Natural killer cell treated with Interleukin-12 subunit alpha and Interleukin-12 subunit beta and Interleukin-15 and Interleukin-18, amount 100 ng/mL, for 72 hours (primary cell): Measurements from ENCODE around the gene MRTFB. TPM values are rescaled to one million over a fixed set of nuclear protein-coding genes. Genes with fewer than 3 reads are reported as not detected.

Experiments used
- ATAC-seq, 2 donors: fragments of 150-1000 bp; cut with Tn5 transposase in 1 of 2; sonication (Bioruptor Pico), chemical (Tn5 transposase) in 1 of 2; 2 replicates each; pipeline ENCODE4 v1.10.0; 2021
- DNase-seq: peaks from one replicate; pipeline ENCODE4 v3.0.0; 2022; ENCODE audit warnings: low spot score
- H3K27ac Mint-ChIP-seq, 2 donors: 1 replicate in 1 of 2; 2 replicates in 1 of 2; pipeline ENCODE4 v1.8.0; 2022; ENCODE audit warnings: mixed read lengths in 2 of 2, mild to moderate bottlenecking in 1 of 2, moderate library complexity in 1 of 2
- H3K27me3 Mint-ChIP-seq, 2 donors: 1 replicate in 1 of 2; 2 replicates in 1 of 2; pipeline ENCODE4 v1.8.0; 2022; ENCODE audit warnings: mixed read lengths in 2 of 2
- H3K36me3 Mint-ChIP-seq: one replicate; pipeline ENCODE4 v1.8.0; 2022; ENCODE audit warnings: mixed read lengths
- H3K4me1 Mint-ChIP-seq, 2 donors: 1 replicate in 1 of 2; 2 replicates in 1 of 2; pipeline ENCODE4 v1.8.0; 2022; ENCODE audit warnings: low read depth in 2 of 2, mixed read lengths in 2 of 2, mild to moderate bottlenecking in 1 of 2
- H3K4me3 Mint-ChIP-seq: one replicate; pipeline ENCODE4 v1.8.0; 2022; ENCODE audit warnings: mixed read lengths
- H3K9me3 Mint-ChIP-seq: 2 replicates; pipeline ENCODE4 v1.8.0; 2022; ENCODE audit warnings: mixed read lengths
- total RNA-seq, 2 donors: library from RNA; stranded (reverse); gene quantifications; one replicate each; pipeline ENCODE4 v1.2.3, GENCODE V29; 2022

MRTFB gene
- total RNA-seq, 2 donors from 2014 or later, result 10.0 to 20.4 TPM

- H3K4me1 Mint-ChIP-seq, result peaks cover 13 to 19% of the 10 kb centered on the region in 2 donors
- no peaks in the 10 kb centered on the region for H3K36me3 Mint-ChIP-seq
- no peaks in the 10 kb centered on the region for H3K27me3 Mint-ChIP-seq
- H3K4me3 Mint-ChIP-seq, result no peak overlapping the region
- DNase-seq, result no peak
- no peaks in the 10 kb centered on the region for H3K9me3 Mint-ChIP-seq
- no peak for ATAC-seq
- no peak overlapping the region for H3K27ac Mint-ChIP-seq
These were observed 32.0 kb downstream of the MRTFB start for GRCh38 chr16:14102925-14103720.

GRCh38 chr16:14104066-14104465, 32.9 kb downstream of the MRTFB start:
- Mint-ChIP-seq H3K27me3 (no peaks in the 10 kb centered on the region), H3K27ac (no peak overlapping the region), H3K36me3 (no peaks in the 10 kb centered on the region), H3K9me3 (no peaks in the 10 kb centered on the region), H3K4me3 (no peak overlapping the region), H3K4me1 (peaks cover 13 to 19% of the 10 kb centered on the region in 2 donors)
- DNase-seq (no peak), ATAC-seq (no peak)

- H3K27me3 Mint-ChIP-seq, result no peaks in the 10 kb centered on the region
- peaks cover 12 to 21% of the 10 kb centered on the region in 2 donors for H3K4me1 Mint-ChIP-seq
- H3K9me3 Mint-ChIP-seq, result no peaks in the 10 kb centered on the region
- H3K27ac Mint-ChIP-seq, result no peak overlapping the region
- no peaks in the 10 kb centered on the region for H3K36me3 Mint-ChIP-seq
- ATAC-seq (no peak), DNase-seq (no peak)
- no peak overlapping the region for H3K4me3 Mint-ChIP-seq
These were observed 34.7 kb downstream of the MRTFB start for GRCh38 chr16:14105760-14106375.

GRCh38 chr16:14106457-14106856, 35.3 kb downstream of the MRTFB start:
- Mint-ChIP-seq H3K27me3 (no peaks in the 10 kb centered on the region), H3K27ac (no peak overlapping the region), H3K9me3 (no peaks in the 10 kb centered on the region), H3K4me3 (no peak overlapping the region), H3K4me1 (peaks cover 6 to 17% of the 10 kb centered on the region in 2 donors), H3K36me3 (no peaks in the 10 kb centered on the region)
- DNase-seq (no peak), ATAC-seq (no peak)

GRCh38 chr16:14106961-14107360, 35.8 kb downstream of the MRTFB start:
- peaks cover 3 to 14% of the 10 kb centered on the region in 2 donors for H3K4me1 Mint-ChIP-seq
- no peak overlapping the region for H3K4me3 Mint-ChIP-seq
- no peak overlapping the region for H3K27ac Mint-ChIP-seq
- no peaks in the 10 kb centered on the region for H3K36me3 Mint-ChIP-seq
- ATAC-seq (no peak), DNase-seq (no peak)
- no peaks in the 10 kb centered on the region for H3K27me3 Mint-ChIP-seq
- no peaks in the 10 kb centered on the region for H3K9me3 Mint-ChIP-seq

GRCh38 chr16:14109077-14109775, 38.1 kb downstream of the MRTFB start:
- Mint-ChIP-seq H3K4me1 (peaks cover 5 to 12% of the 10 kb centered on the region in 2 donors), H3K4me3 (no peak overlapping the region), H3K36me3 (no peaks in the 10 kb centered on the region), H3K9me3 (no peaks in the 10 kb centered on the region), H3K27me3 (no peaks in the 10 kb centered on the region), H3K27ac (no peak overlapping the region)
- DNase-seq (no peak), ATAC-seq (no peak)

- no peak overlapping the region for H3K4me3 Mint-ChIP-seq
- no peak for ATAC-seq
- H3K27me3 Mint-ChIP-seq, result no peaks in the 10 kb centered on the region
- H3K36me3 Mint-ChIP-seq, result no peaks in the 10 kb centered on the region
- no peak for DNase-seq
- H3K4me1 Mint-ChIP-seq, result peaks cover 5 to 12% of the 10 kb centered on the region in 2 donors
- H3K27ac Mint-ChIP-seq, result no peak overlapping the region
- H3K9me3 Mint-ChIP-seq, result no peaks in the 10 kb centered on the region
These were observed 38.9 kb downstream of the MRTFB start for GRCh38 chr16:14109782-14110727.

- no peak for ATAC-seq
- Mint-ChIP-seq H3K27me3 (no peaks in the 10 kb centered on the region), H3K4me1 (peaks cover 5 to 12% of the 10 kb centered on the region in 2 donors), H3K27ac (no peak overlapping the region), H3K4me3 (no peak overlapping the region), H3K36me3 (no peaks in the 10 kb centered on the region), H3K9me3 (no peaks in the 10 kb centered on the region)
- DNase-seq, result no peak
These were observed 39.7 kb downstream of the MRTFB start for GRCh38 chr16:14110728-14111251.

GRCh38 chr16:14111713-14112538, 40.8 kb downstream of the MRTFB start:
- Mint-ChIP-seq H3K27me3 (no peaks in the 10 kb centered on the region), H3K36me3 (no peaks in the 10 kb centered on the region), H3K27ac (no peak overlapping the region), H3K9me3 (no peaks in the 10 kb centered on the region), H3K4me1 (peaks cover 5 to 8% of the 10 kb centered on the region in 2 donors), H3K4me3 (no peak overlapping the region)
- ATAC-seq (no peak), DNase-seq (no peak)

- no peak for ATAC-seq
- no peak overlapping the region for H3K27ac Mint-ChIP-seq
These were observed 41.4 kb downstream of the MRTFB start for GRCh38 chr16:14112539-14112856.

GRCh38 chr16:14113344-14113743, 42.2 kb downstream of the MRTFB start:
- Mint-ChIP-seq H3K36me3 (no peaks in the 10 kb centered on the region), H3K4me1 (peaks cover 5 to 8% of the 10 kb centered on the region in 2 donors), H3K27me3 (no peaks in the 10 kb centered on the region), H3K9me3 (no peaks in the 10 kb centered on the region), H3K27ac (no peak overlapping the region), H3K4me3 (no peak overlapping the region)
- ATAC-seq (no peak), DNase-seq (no peak)

More at GRCh38 chr16:14112539-14112856, 41.4 kb downstream of the MRTFB start:
- Mint-ChIP-seq H3K36me3 (no peaks in the 10 kb centered on the region), H3K4me3 (no peak overlapping the region), H3K9me3 (no peaks in the 10 kb centered on the region), H3K27me3 (no peaks in the 10 kb centered on the region), H3K4me1 (peaks cover 5 to 8% of the 10 kb centered on the region in 2 donors)
- no peak for DNase-seq

GRCh38 chr16:14117051-14117450, 45.9 kb downstream of the MRTFB start:
- H3K4me1 Mint-ChIP-seq, result peaks cover 2 to 3% of the 10 kb centered on the region in 2 donors
- no peak for ATAC-seq
- H3K27ac Mint-ChIP-seq, result no peak overlapping the region

More at GRCh38 chr16:14117051-14117450, 45.9 kb downstream of the MRTFB start:
- H3K27me3 Mint-ChIP-seq, result no peaks in the 10 kb centered on the region
- no peaks in the 10 kb centered on the region for H3K9me3 Mint-ChIP-seq
- H3K36me3 Mint-ChIP-seq, result no peaks in the 10 kb centered on the region
- no peak overlapping the region for H3K4me3 Mint-ChIP-seq
- DNase-seq, result no peak
